Activated T-helper 2 cell treated with anti-CD3 and anti-CD28 coated beads, Interferon-gamma antibody, Interleukin-2, Interleukin-4, amounts not matched to agents 10 μg/mL and 5 μg/mL and 100 μg/mL, durations not matched to agents 14 hours and 24 hours and 36 hours (primary cell): Measurements from ENCODE around the gene IQSEC1. TPM values are rescaled to one million over a fixed set of nuclear protein-coding genes. Genes with fewer than 3 reads are reported as not detected.

Experiments used
- DNase-seq: peaks from one replicate; pipeline ENCODE4 v3.0.0; 2021; ENCODE audit warnings: low spot score
- H3K27ac Mint-ChIP-seq: one replicate; pipeline ENCODE4 v1.8.0; 2021; ENCODE audit warnings: mixed read lengths
- H3K27me3 Mint-ChIP-seq: one replicate; pipeline ENCODE4 v1.8.0; 2021; ENCODE audit warnings: low read depth, mixed read lengths
- H3K36me3 Mint-ChIP-seq: one replicate; pipeline ENCODE4 v1.8.0; 2021; ENCODE audit warnings: low read depth, mixed read lengths
- H3K4me1 Mint-ChIP-seq: one replicate; pipeline ENCODE4 v1.8.0; 2021; ENCODE audit warnings: low read depth, mixed read lengths
- H3K4me3 Mint-ChIP-seq: one replicate; pipeline ENCODE4 v1.8.0; 2021; ENCODE audit warnings: low read depth, mild to moderate bottlenecking, moderate library complexity, mixed read lengths
- H3K9me3 Mint-ChIP-seq: one replicate; pipeline ENCODE4 v1.8.0; 2021; ENCODE audit warnings: mixed read lengths
- intact Hi-C: fragments of 100-400 bp; cut with micrococcal nuclease; formaldehyde crosslinking; loops from one replicate; pipeline ENCODE4 v1.15.1; 2023
- total RNA-seq: library from RNA; stranded (reverse); gene quantifications from 2 replicates; pipeline ENCODE4 v1.2.3, GENCODE V29; 2022

Gene IQSEC1
- total RNA-seq, 1 donor from 2014 or later, result 28.1 TPM

GRCh38 chr3:13053420-13053819, 19.8 kb downstream of the IQSEC1 start:
- H3K9me3 Mint-ChIP-seq, result no peaks in the 10 kb centered on the region
- peaks cover 2% of the 10 kb centered on the region for H3K27me3 Mint-ChIP-seq
- no peaks in the 10 kb centered on the region for H3K4me1 Mint-ChIP-seq
- H3K36me3 Mint-ChIP-seq, result no peaks in the 10 kb centered on the region
- intact Hi-C loops, result no loop called here
- no peak overlapping the region for H3K27ac Mint-ChIP-seq
- no peak for DNase-seq
- H3K4me3 Mint-ChIP-seq, result no peak overlapping the region

GRCh38 chr3:13052191-13052820, 20.9 kb downstream of the IQSEC1 start:
- H3K27ac Mint-ChIP-seq, result no peak overlapping the region
- no peaks in the 10 kb centered on the region for H3K36me3 Mint-ChIP-seq
- no peak for DNase-seq
- no peaks in the 10 kb centered on the region for H3K9me3 Mint-ChIP-seq
- intact Hi-C loops, result no loop called here
- H3K4me3 Mint-ChIP-seq, result no peak overlapping the region
- no peaks in the 10 kb centered on the region for H3K4me1 Mint-ChIP-seq
- peaks cover 2% of the 10 kb centered on the region for H3K27me3 Mint-ChIP-seq

GRCh38 chr3:13051581-13051980, 21.6 kb downstream of the IQSEC1 start:
- Mint-ChIP-seq H3K36me3 (no peaks in the 10 kb centered on the region), H3K4me3 (no peak overlapping the region), H3K9me3 (no peaks in the 10 kb centered on the region), H3K27me3 (peaks cover 2% of the 10 kb centered on the region), H3K4me1 (peaks cover 2% of the 10 kb centered on the region), H3K27ac (no peak overlapping the region)
- intact Hi-C loops, result no loop called here
- no peak for DNase-seq

GRCh38 chr3:13051066-13051465, 22.2 kb downstream of the IQSEC1 start:
- peaks cover 2% of the 10 kb centered on the region for H3K27me3 Mint-ChIP-seq
- no peak overlapping the region for H3K4me3 Mint-ChIP-seq
- DNase-seq, result no peak
- no peaks in the 10 kb centered on the region for H3K9me3 Mint-ChIP-seq
- H3K27ac Mint-ChIP-seq, result no peak overlapping the region
- intact Hi-C loops, result no loop called here
- H3K36me3 Mint-ChIP-seq, result no peaks in the 10 kb centered on the region
- H3K4me1 Mint-ChIP-seq, result peaks cover 5% of the 10 kb centered on the region

- DNase-seq, result no peak
- intact Hi-C loops, result no loop called here
- no peak overlapping the region for H3K27ac Mint-ChIP-seq
- H3K4me1 Mint-ChIP-seq, result peaks cover 9% of the 10 kb centered on the region
- no peaks in the 10 kb centered on the region for H3K9me3 Mint-ChIP-seq
- no peaks in the 10 kb centered on the region for H3K36me3 Mint-ChIP-seq
- H3K4me3 Mint-ChIP-seq, result no peak overlapping the region
- peaks cover 2% of the 10 kb centered on the region for H3K27me3 Mint-ChIP-seq
Measured at GRCh38 chr3:13050446-13050845, 22.8 kb downstream of the IQSEC1 start.

GRCh38 chr3:13049400-13049799, 23.8 kb downstream of the IQSEC1 start:
- intact Hi-C loops, result no loop called here
- no peak overlapping the region for H3K4me3 Mint-ChIP-seq

GRCh38 chr3:13047296-13048165, 25.7 kb downstream of the IQSEC1 start:
- H3K27ac Mint-ChIP-seq, result no peak overlapping the region
- peaks cover 9% of the 10 kb centered on the region for H3K4me1 Mint-ChIP-seq
- intact Hi-C loops, result no loop called here
- no peaks in the 10 kb centered on the region for H3K27me3 Mint-ChIP-seq
- no peaks in the 10 kb centered on the region for H3K9me3 Mint-ChIP-seq
- H3K4me3 Mint-ChIP-seq, result no peak overlapping the region
- no peaks in the 10 kb centered on the region for H3K36me3 Mint-ChIP-seq
- no peak for DNase-seq

More at GRCh38 chr3:13049400-13049799, 23.8 kb downstream of the IQSEC1 start:
- no peak overlapping the region for H3K27ac Mint-ChIP-seq
- peaks cover 2% of the 10 kb centered on the region for H3K27me3 Mint-ChIP-seq
- H3K36me3 Mint-ChIP-seq, result no peaks in the 10 kb centered on the region
- H3K9me3 Mint-ChIP-seq, result no peaks in the 10 kb centered on the region
- no peak for DNase-seq
- peaks cover 9% of the 10 kb centered on the region for H3K4me1 Mint-ChIP-seq

- H3K36me3 Mint-ChIP-seq, result no peaks in the 10 kb centered on the region
- no peak overlapping the region for H3K27ac Mint-ChIP-seq
- H3K27me3 Mint-ChIP-seq, result no peaks in the 10 kb centered on the region
- H3K4me3 Mint-ChIP-seq, result no peak overlapping the region
- intact Hi-C loops, result no loop called here
- no peak for DNase-seq
- no peaks in the 10 kb centered on the region for H3K9me3 Mint-ChIP-seq
- H3K4me1 Mint-ChIP-seq, result peaks cover 9% of the 10 kb centered on the region
Measured at GRCh38 chr3:13046569-13047274, 26.5 kb downstream of the IQSEC1 start.

- no peak for DNase-seq
- no peaks in the 10 kb centered on the region for H3K36me3 Mint-ChIP-seq
- H3K4me1 Mint-ChIP-seq, result peaks cover 9% of the 10 kb centered on the region
- intact Hi-C loops, result no loop called here
- no peak overlapping the region for H3K4me3 Mint-ChIP-seq
- H3K9me3 Mint-ChIP-seq, result no peaks in the 10 kb centered on the region
- no peak overlapping the region for H3K27ac Mint-ChIP-seq
- H3K27me3 Mint-ChIP-seq, result no peaks in the 10 kb centered on the region
Measured at GRCh38 chr3:13045904-13046568, 27.2 kb downstream of the IQSEC1 start.

GRCh38 chr3:13045241-13045903, 27.9 kb downstream of the IQSEC1 start:
- intact Hi-C loops, result no loop called here
- no peaks in the 10 kb centered on the region for H3K9me3 Mint-ChIP-seq
- no peaks in the 10 kb centered on the region for H3K27me3 Mint-ChIP-seq
- DNase-seq, result no peak
- no peak overlapping the region for H3K4me3 Mint-ChIP-seq
- H3K36me3 Mint-ChIP-seq, result no peaks in the 10 kb centered on the region
- no peak overlapping the region for H3K27ac Mint-ChIP-seq
- peaks cover 13% of the 10 kb centered on the region for H3K4me1 Mint-ChIP-seq

GRCh38 chr3:13044496-13045240, 28.6 kb downstream of the IQSEC1 start:
- intact Hi-C loops, result no loop called here
- no peak for DNase-seq
- Mint-ChIP-seq H3K4me3 (no peak overlapping the region), H3K36me3 (no peaks in the 10 kb centered on the region), H3K9me3 (no peaks in the 10 kb centered on the region), H3K4me1 (peaks cover 18% of the 10 kb centered on the region), H3K27me3 (peaks cover 3% of the 10 kb centered on the region), H3K27ac (no peak overlapping the region)

GRCh38 chr3:13043656-13044055, 29.6 kb downstream of the IQSEC1 start:
- H3K27me3 Mint-ChIP-seq, result peaks cover 3% of the 10 kb centered on the region
- DNase-seq, result no peak
- H3K27ac Mint-ChIP-seq, result no peak overlapping the region
- H3K9me3 Mint-ChIP-seq, result no peaks in the 10 kb centered on the region
- H3K4me3 Mint-ChIP-seq, result no peak overlapping the region
- intact Hi-C loops, result no loop called here
- peaks cover 18% of the 10 kb centered on the region for H3K4me1 Mint-ChIP-seq
- no peaks in the 10 kb centered on the region for H3K36me3 Mint-ChIP-seq
